ENCODE results near the gene HSF4. TPM values are rescaled to one million over a fixed set of nuclear protein-coding genes. Genes with fewer than 3 reads are reported as not detected.
A peak's percentile ranks its signal among the peaks of the same experiment; 100 is the strongest.

Gene HSF4
- total and polyA plus RNA-seq, 2 of the 4 experiments (the other 2 are of a cell fraction) = 0.54 to 7.5 TPM

DNA sequence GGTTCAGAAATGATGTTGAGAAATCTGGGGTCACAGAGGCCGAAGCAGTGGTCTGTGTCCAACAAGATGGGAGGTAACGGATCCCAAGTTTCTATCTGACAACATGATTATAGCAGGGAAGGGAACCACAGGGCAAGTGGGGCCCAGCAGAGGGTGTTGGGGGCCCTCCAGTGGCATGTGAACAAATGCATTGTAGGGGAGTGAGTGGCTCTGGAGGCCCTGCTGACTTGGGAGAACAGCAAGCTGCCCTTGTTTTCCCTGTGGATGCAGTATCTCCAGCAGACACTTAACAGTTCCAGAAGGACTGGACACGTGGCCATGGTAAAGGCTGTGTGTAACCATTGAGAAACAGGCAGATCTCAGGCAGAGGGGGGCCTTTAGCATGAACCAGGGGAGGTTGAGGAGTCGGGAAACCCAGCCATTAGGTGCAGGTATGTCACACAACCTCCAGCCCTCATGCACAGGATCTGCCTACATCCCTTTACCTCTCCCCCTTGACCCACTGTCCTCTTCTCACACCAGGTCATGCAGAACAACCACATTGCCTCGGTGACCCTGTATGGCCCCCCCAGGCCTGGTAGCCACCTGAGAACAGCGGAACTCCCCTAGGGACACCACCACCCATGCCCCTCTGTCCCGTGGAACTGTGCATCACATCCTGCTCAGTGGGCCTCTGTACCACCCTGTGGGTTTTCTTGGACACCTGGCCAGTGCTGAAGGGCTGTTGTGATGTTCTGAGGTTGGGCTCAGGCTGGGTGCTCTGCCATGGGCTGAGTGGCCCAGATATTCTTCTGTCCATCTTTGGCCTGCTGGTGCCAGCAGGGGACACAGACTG, 17.8 kb upstream of the HSF4 start:
- dilution Hi-C loops (cut with HindIII; ENCODE audit: low sequenced_read_pairs, unreplicated experiment) = no loop called here
- Histone ChIP-seq H3K4me1 (ENCODE audit: control insufficient read depth, insufficient read depth, low read length) (peaks cover 5% of the 10 kb centered on the region; the same call in 1 of the 2 replicates), H3K4ac (ENCODE audit: low read depth, low read length) (no peak overlapping the region), H3K9me1 (ENCODE audit: insufficient read depth, low read length) (peaks cover 4% of the 10 kb centered on the region; the same call in 1 of the 2 replicates), H2BK5ac (ENCODE audit: low read depth, low read length, poor library complexity, severe bottlenecking) (no peak overlapping the region), H2BK20ac (ENCODE audit: low read depth, low read length) (no peak overlapping the region), H3K23ac (ENCODE audit: low read depth, low read length) (no peak overlapping the region), H3K27ac (ENCODE audit: insufficient read depth, low read length) (no peak overlapping the region), H3K79me1 (ENCODE audit: low read depth in 1 of 2, low read length in 2 of 2) (peaks cover 0 to 30% of the 10 kb centered on the region in 2 experiments; a peak in 2 of 4 replicates), H3K18ac (ENCODE audit: low read depth, low read length) (no peak overlapping the region), H4K8ac (ENCODE audit: low read depth in 2 of 2, low read length in 2 of 2) (no peak overlapping the region), H3K56ac (ENCODE audit: extremely low read depth, insufficient read depth, low read length) (no peak overlapping the region), H4K91ac (ENCODE audit: insufficient read depth, low read depth, low read length) (no peak overlapping the region), H3K27me3 (ENCODE audit: control insufficient read depth, insufficient read depth, low read length) (no peaks in the 10 kb centered on the region), H3K9ac (ENCODE audit: low read depth, low read length) (no peak overlapping the region), H3K14ac (replicated peaks; ENCODE audit: low read depth, low read length) (no peak overlapping the region), H2AK5ac (ENCODE audit: low read depth, low read length) (no peak overlapping the region), H4K20me1 (ENCODE audit: insufficient read depth, low read length) (peaks cover 7% of the 10 kb centered on the region; the same call in 1 of the 2 replicates), H4K5ac (ENCODE audit: low read depth, low read length) (no peak overlapping the region), H2AFZ (replicated peaks; ENCODE audit: low read length, poor library complexity) (no peak overlapping the region), H2BK15ac (ENCODE audit: low read depth, low read length) (no peak overlapping the region), H3K36me3 (ENCODE audit: control insufficient read depth, insufficient read depth, low read length) (peaks cover 64% of the 10 kb centered on the region), H3K4me3 (ENCODE audit: insufficient read depth, low read depth, low read length) (no peak overlapping the region), H3K4me2 (ENCODE audit: low read depth, low read length) (no peak overlapping the region), H2BK120ac (ENCODE audit: low read depth, low read length) (no peak overlapping the region), H2AK9ac (replicated peaks; ENCODE audit: low read depth, low read length, poor library complexity) (peak overlapping the region; percentile 48), H3K9me3 (ENCODE audit: control insufficient read depth, insufficient read depth, low read length) (no peaks in the 10 kb centered on the region)
- DNase-seq (no peak), ATAC-seq (ENCODE audit: low read depth) (no peak)
- intact Hi-C loops (cut with micrococcal nuclease) = no loop called here
- in situ Hi-C loops (cut with MboI; ENCODE audit: low sequenced_read_pairs) = no loop called here
- POLR2A ChIA-PET (ENCODE audit: unreplicated experiment) = no interaction called here
- peak; percentile 16; the same call in 1 of the 2 replicates for TF ChIP-seq RAD21 (IDR thresholded peaks at IDR 0.05; ENCODE audit: low read length)
- TF ChIP-seq, protein P1, sequence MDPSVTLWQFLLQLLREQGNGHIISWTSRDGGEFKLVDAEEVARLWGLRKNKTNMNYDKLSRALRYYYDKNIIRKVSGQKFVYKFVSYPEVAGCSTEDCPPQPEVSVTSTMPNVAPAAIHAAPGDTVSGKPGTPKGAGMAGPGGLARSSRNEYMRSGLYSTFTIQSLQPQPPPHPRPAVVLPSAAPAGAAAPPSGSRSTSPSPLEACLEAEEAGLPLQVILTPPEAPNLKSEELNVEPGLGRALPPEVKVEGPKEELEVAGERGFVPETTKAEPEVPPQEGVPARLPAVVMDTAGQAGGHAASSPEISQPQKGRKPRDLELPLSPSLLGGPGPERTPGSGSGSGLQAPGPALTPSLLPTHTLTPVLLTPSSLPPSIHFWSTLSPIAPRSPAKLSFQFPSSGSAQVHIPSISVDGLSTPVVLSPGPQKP (IDR thresholded peaks at IDR 0.05; ENCODE audit: borderline replicate concordance, low read depth, low read length) = no peak
- CTCF ChIA-PET = no interaction called here
- BruUV-seq (replicated peaks) = no TSS peak
- WGBS, 2 experiments (ENCODE audit: extremely low coverage in 2 of 2, insufficient read length in 1 of 2) = 100% methylated on average over 2 of the region's 7 CpGs; no CpG with 5 or more reads in 1 of the 2 experiments
